ENCODE data around the gene SPOCK3.

SPOCK3 gene

DNA sequence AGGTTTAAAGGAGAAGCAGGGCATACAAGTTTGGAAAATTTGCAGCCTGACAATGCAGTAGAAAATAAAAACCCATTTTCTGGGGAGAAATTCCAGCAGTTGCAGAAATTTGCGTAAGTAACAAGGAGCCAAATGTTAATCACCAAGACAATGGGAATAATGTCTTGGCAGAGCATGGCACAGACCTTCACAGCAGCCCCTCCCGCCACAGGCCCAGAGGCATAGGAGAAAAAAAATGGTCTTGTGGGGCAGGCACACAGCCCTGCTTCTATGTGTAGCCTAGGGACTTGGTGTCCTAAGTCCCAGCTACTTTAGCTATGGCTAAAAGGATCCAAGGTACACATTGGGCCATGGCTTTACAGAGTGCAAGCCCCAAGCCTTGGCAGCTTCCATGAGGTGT, 65.7 kb downstream of the SPOCK3 start:
- Histone ChIP-seq H3K27me3 (ENCODE audit: control insufficient read depth, insufficient read depth, low read length) (no peaks in the 10 kb centered on the region), H3K36me3 (ENCODE audit: control insufficient read depth, insufficient read depth, low read length) (no peaks in the 10 kb centered on the region), H3K9ac (ENCODE audit: low read depth, low read length) (no peak overlapping the region), H3K9me3 (ENCODE audit: control insufficient read depth, insufficient read depth, low read length) (no peaks in the 10 kb centered on the region), H3K4me3 (ENCODE audit: low read depth, low read length) (no peak overlapping the region), H3K4me1 (ENCODE audit: control insufficient read depth, insufficient read depth, low read length) (no peaks in the 10 kb centered on the region)

DNA sequence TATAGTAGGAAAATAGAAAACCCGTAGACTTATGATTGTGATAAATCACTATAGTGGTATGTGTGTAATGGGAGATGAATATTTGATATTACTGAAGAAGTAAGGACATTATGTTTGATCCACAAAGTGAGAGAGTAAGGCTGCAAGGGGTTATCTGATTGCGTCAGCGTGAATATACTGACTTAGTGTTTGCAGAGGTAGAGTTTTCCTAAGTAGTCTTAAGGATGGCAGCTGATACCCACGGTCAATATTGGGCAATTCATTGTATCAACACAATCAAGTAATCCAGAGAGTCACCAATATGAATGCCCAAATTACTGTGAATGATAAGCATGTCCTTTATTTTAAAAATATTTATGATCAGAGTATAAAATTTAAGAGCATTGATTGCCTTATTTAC, 83.7 kb downstream of the SPOCK3 start:
- Histone ChIP-seq H3K9me3 (ENCODE audit: control insufficient read depth, insufficient read depth, low read length) (no peaks in the 10 kb centered on the region), H3K36me3 (ENCODE audit: control insufficient read depth, insufficient read depth, low read length) (no peaks in the 10 kb centered on the region), H3K9ac (ENCODE audit: low read depth, low read length) (no peak overlapping the region)

GRCh38 chr4:167144605-167145004, 89.7 kb downstream of the SPOCK3 start:
- H3K9ac ChIP-seq (ENCODE audit: low read depth, low read length), result no peak overlapping the region
- no peaks in the 10 kb centered on the region for H3K36me3 ChIP-seq (ENCODE audit: control insufficient read depth, insufficient read depth, low read length)

More for the DNA sequence above, 83.7 kb downstream of the SPOCK3 start:
- Histone ChIP-seq H3K27me3 (ENCODE audit: control insufficient read depth, insufficient read depth, low read length) (no peaks in the 10 kb centered on the region), H3K4me3 (ENCODE audit: low read depth, low read length) (no peak overlapping the region), H3K4me1 (ENCODE audit: control insufficient read depth, insufficient read depth, low read length) (no peaks in the 10 kb centered on the region)

GRCh38 chr4:167143018-167143417, 91.3 kb downstream of the SPOCK3 start:
- Histone ChIP-seq H3K9me3 (ENCODE audit: control insufficient read depth, insufficient read depth, low read length) (no peaks in the 10 kb centered on the region), H3K9ac (ENCODE audit: low read depth, low read length) (no peak overlapping the region), H3K27me3 (ENCODE audit: control insufficient read depth, insufficient read depth, low read length) (no peaks in the 10 kb centered on the region), H3K4me1 (ENCODE audit: control insufficient read depth, insufficient read depth, low read length) (no peaks in the 10 kb centered on the region), H3K36me3 (ENCODE audit: control insufficient read depth, insufficient read depth, low read length) (no peaks in the 10 kb centered on the region), H3K4me3 (ENCODE audit: low read depth, low read length) (no peak overlapping the region)

More at GRCh38 chr4:167144605-167145004, 89.7 kb downstream of the SPOCK3 start:
- Histone ChIP-seq H3K27me3 (ENCODE audit: control insufficient read depth, insufficient read depth, low read length) (no peaks in the 10 kb centered on the region), H3K9me3 (ENCODE audit: control insufficient read depth, insufficient read depth, low read length) (no peaks in the 10 kb centered on the region), H3K4me1 (ENCODE audit: control insufficient read depth, insufficient read depth, low read length) (no peaks in the 10 kb centered on the region), H3K4me3 (ENCODE audit: low read depth, low read length) (no peak overlapping the region)

- Histone ChIP-seq H3K36me3 (ENCODE audit: control insufficient read depth, insufficient read depth, low read length) (no peaks in the 10 kb centered on the region), H3K9me3 (ENCODE audit: control insufficient read depth, insufficient read depth, low read length) (no peaks in the 10 kb centered on the region), H3K4me1 (ENCODE audit: control insufficient read depth, insufficient read depth, low read length) (no peaks in the 10 kb centered on the region), H3K4me3 (ENCODE audit: low read depth, low read length) (no peak overlapping the region), H3K9ac (ENCODE audit: low read depth, low read length) (no peak overlapping the region), H3K27me3 (ENCODE audit: control insufficient read depth, insufficient read depth, low read length) (no peaks in the 10 kb centered on the region)
These were observed 98.0 kb downstream of the SPOCK3 start for GRCh38 chr4:167136270-167136669.

DNA sequence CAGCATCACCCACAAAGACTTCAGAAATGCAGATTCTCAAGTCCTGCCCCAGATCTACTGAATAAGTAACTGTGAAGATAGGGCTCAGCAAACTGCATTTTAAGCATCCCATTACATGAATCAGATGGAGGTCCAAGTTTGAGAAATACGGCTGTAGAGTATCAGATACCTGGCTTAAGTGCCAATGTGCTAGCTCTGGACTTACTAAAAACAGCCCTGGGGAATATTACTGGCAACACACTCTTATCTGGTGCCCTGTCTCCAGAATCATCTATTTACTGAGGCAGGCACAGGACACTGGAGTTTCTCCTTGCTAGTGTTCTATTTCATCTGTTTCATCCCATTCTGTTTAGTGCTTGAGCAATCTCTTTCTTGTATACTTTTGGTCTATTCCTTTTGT, 105.1 kb downstream of the SPOCK3 start:
- Histone ChIP-seq H3K36me3 (ENCODE audit: control insufficient read depth, insufficient read depth, low read length) (no peaks in the 10 kb centered on the region), H3K27me3 (ENCODE audit: control insufficient read depth, insufficient read depth, low read length) (no peaks in the 10 kb centered on the region), H3K4me1 (ENCODE audit: control insufficient read depth, insufficient read depth, low read length) (no peaks in the 10 kb centered on the region), H3K4me3 (ENCODE audit: low read depth, low read length) (no peak overlapping the region), H3K9ac (ENCODE audit: low read depth, low read length) (no peak overlapping the region), H3K9me3 (ENCODE audit: control insufficient read depth, insufficient read depth, low read length) (no peaks in the 10 kb centered on the region)

DNA sequence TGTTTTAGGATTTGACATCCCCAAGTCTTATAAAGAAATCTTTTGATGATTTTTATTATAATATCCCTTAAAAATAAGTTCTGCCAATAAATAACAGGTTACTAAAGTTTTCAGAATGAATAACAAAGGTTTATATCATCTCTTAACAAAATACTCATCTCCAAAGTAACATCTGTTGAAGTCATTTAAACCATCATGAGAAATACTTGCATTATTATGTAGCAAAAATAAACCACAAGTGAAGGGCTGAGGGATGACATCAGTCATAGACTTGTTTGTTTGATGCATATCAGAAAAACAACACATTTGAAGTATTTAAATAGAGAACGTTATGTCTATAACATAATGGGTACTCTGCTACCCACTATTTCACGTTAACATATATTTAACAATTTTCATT, 114.9 kb downstream of the SPOCK3 start:
- no peak overlapping the region for H3K9ac ChIP-seq (ENCODE audit: low read depth, low read length)
- H3K4me1 ChIP-seq (ENCODE audit: control insufficient read depth, insufficient read depth, low read length), result no peaks in the 10 kb centered on the region
- no peak overlapping the region for H3K4me3 ChIP-seq (ENCODE audit: low read depth, low read length)
- H3K27me3 ChIP-seq (ENCODE audit: control insufficient read depth, insufficient read depth, low read length), result no peaks in the 10 kb centered on the region
- no peaks in the 10 kb centered on the region for H3K36me3 ChIP-seq (ENCODE audit: control insufficient read depth, insufficient read depth, low read length)
- H3K9me3 ChIP-seq (ENCODE audit: control insufficient read depth, insufficient read depth, low read length), result no peaks in the 10 kb centered on the region

DNA sequence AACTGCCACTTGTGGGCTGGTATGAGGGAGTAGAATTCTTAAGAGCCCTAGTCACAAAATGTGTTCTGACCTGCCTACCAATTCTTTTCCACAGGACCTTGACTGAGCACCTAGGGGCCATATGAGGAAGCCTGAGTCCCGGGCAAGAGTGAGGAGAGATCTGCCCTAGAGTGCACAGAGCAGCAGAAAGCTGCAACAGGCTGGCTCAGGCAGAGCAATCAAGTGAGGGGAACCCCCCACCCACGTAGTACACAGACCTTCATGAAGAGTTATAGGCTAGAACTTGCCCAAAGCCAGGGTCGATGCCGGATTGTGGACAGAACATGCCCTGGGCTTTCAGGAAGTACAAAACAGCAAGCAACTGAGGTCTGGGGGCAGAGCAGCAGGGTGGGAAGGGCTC, 117.0 kb downstream of the SPOCK3 start:
- H3K4me3 ChIP-seq (ENCODE audit: low read depth, low read length), result no peak overlapping the region
- no peaks in the 10 kb centered on the region for H3K4me1 ChIP-seq (ENCODE audit: control insufficient read depth, insufficient read depth, low read length)
- no peaks in the 10 kb centered on the region for H3K36me3 ChIP-seq (ENCODE audit: control insufficient read depth, insufficient read depth, low read length)
- peak overlapping the region; percentile 8 for H3K9ac ChIP-seq (ENCODE audit: low read depth, low read length)
- H3K27me3 ChIP-seq (ENCODE audit: control insufficient read depth, insufficient read depth, low read length), result no peaks in the 10 kb centered on the region
- H3K9me3 ChIP-seq (ENCODE audit: control insufficient read depth, insufficient read depth, low read length), result no peaks in the 10 kb centered on the region

- Histone ChIP-seq H3K36me3 (ENCODE audit: control insufficient read depth, insufficient read depth, low read length) (no peaks in the 10 kb centered on the region), H3K9me3 (ENCODE audit: control insufficient read depth, insufficient read depth, low read length) (no peaks in the 10 kb centered on the region), H3K4me1 (ENCODE audit: control insufficient read depth, insufficient read depth, low read length) (no peaks in the 10 kb centered on the region), H3K27me3 (ENCODE audit: control insufficient read depth, insufficient read depth, low read length) (no peaks in the 10 kb centered on the region), H3K9ac (ENCODE audit: low read depth, low read length) (no peak overlapping the region), H3K4me3 (ENCODE audit: low read depth, low read length) (no peak overlapping the region)
These were observed 119.8 kb downstream of the SPOCK3 start for GRCh38 chr4:167114416-167114971.

GRCh38 chr4:167111622-167112021, 122.7 kb downstream of the SPOCK3 start:
- H3K4me3 ChIP-seq (ENCODE audit: low read depth, low read length), result no peak overlapping the region
- no peaks in the 10 kb centered on the region for H3K27me3 ChIP-seq (ENCODE audit: control insufficient read depth, insufficient read depth, low read length)
- H3K9ac ChIP-seq (ENCODE audit: low read depth, low read length), result no peak overlapping the region
- no peaks in the 10 kb centered on the region for H3K9me3 ChIP-seq (ENCODE audit: control insufficient read depth, insufficient read depth, low read length)
- no peaks in the 10 kb centered on the region for H3K36me3 ChIP-seq (ENCODE audit: control insufficient read depth, insufficient read depth, low read length)
- H3K4me1 ChIP-seq (ENCODE audit: control insufficient read depth, insufficient read depth, low read length), result no peaks in the 10 kb centered on the region

DNA sequence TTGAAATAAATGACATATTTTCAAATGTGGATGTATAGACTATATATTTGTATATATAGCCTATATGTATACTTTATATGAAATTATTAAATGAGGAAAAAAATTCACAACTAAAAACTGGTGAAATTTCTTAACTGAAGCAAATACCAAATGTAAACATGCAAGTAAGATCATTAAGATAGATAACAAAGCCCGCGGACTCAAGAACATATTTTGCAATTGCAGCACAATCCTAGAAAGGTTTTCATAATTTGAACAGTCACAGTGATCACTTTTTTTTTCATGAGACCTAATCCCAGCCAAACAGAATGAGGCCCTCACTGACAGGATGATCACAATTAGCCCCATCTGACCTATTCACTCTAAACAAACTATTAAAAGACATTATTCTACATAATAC, 123.2 kb downstream of the SPOCK3 start:
- Histone ChIP-seq H3K9me3 (ENCODE audit: control insufficient read depth, insufficient read depth, low read length) (no peaks in the 10 kb centered on the region), H3K27me3 (ENCODE audit: control insufficient read depth, insufficient read depth, low read length) (no peaks in the 10 kb centered on the region), H3K36me3 (ENCODE audit: control insufficient read depth, insufficient read depth, low read length) (no peaks in the 10 kb centered on the region), H3K4me3 (ENCODE audit: low read depth, low read length) (no peak overlapping the region), H3K9ac (ENCODE audit: low read depth, low read length) (no peak overlapping the region), H3K4me1 (ENCODE audit: control insufficient read depth, insufficient read depth, low read length) (no peaks in the 10 kb centered on the region)

- Histone ChIP-seq H3K36me3 (ENCODE audit: control insufficient read depth, insufficient read depth, low read length) (no peaks in the 10 kb centered on the region), H3K9ac (ENCODE audit: low read depth, low read length) (no peak overlapping the region), H3K27me3 (ENCODE audit: control insufficient read depth, insufficient read depth, low read length) (no peaks in the 10 kb centered on the region), H3K4me1 (ENCODE audit: control insufficient read depth, insufficient read depth, low read length) (no peaks in the 10 kb centered on the region), H3K4me3 (ENCODE audit: low read depth, low read length) (no peak overlapping the region), H3K9me3 (ENCODE audit: control insufficient read depth, insufficient read depth, low read length) (no peaks in the 10 kb centered on the region)
These were observed 124.4 kb downstream of the SPOCK3 start for GRCh38 chr4:167109859-167110258.
